Aortic smooth muscle cell (primary cell): Measurements from ENCODE around the gene ITGAV. TPM values are rescaled to one million over a fixed set of nuclear protein-coding genes. Genes with fewer than 3 reads are reported as not detected.

Source experiments
- total RNA-seq: library from RNA; depleted of rRNA; stranded (reverse); fragments of >200 nt; gene quantifications from 2 replicates; pipeline ENCODE4 v1.2.3, GENCODE V29; 2014

Gene ITGAV
- total RNA-seq: 99.5 and 144 TPM in 2 replicates

GRCh38 chr2:186589612-186590349, at the start of gene ITGAV:
Gene ITGAV, plus strand, starts transcription at chr2:186590056. Its CDS starts 283 bp downstream, at chr2:186590339.

Other genes starting within 250 kb of the ITGAV start
- gene ZC3H15, start 103.8 kb upstream of the ITGAV start, total RNA-seq: 63.0 and 70.4 TPM in 2 replicates
- gene FAM171B, start 104.0 kb downstream of the ITGAV start, total RNA-seq: 25.9 and 27.5 TPM in 2 replicates